Measurements from ENCODE around the gene DSG3. TPM values are rescaled to one million over a fixed set of nuclear protein-coding genes. Genes with fewer than 3 reads are reported as not detected.

DSG3 gene
- total and polyA plus RNA-seq, 2 of the 8 experiments (the other 6 are each of a cell fraction or from before 2014, with no cell fraction given), result 0.03 to 0.07 TPM

- Histone ChIP-seq H2AFZ (ENCODE audit: low read length) (no peak overlapping the region), H3K27ac (ENCODE audit: low read depth, low read length) (no peak overlapping the region)
Measured at GRCh38 chr18:31512203-31512764, 64.7 kb downstream of the DSG3 start.

More at GRCh38 chr18:31512203-31512764, 64.7 kb downstream of the DSG3 start:
- Histone ChIP-seq H3K18ac (ENCODE audit: extremely low read depth, low read length) (no peak overlapping the region), H3K4me3 (ENCODE audit: extremely low read depth in 1 of 4, insufficient read depth in 2 of 4, low read depth in 3 of 4, low read length in 4 of 4) (no peak overlapping the region), H3K9ac (replicated peaks in 1 of 4; ENCODE audit: extremely low read depth in 1 of 4, low read depth in 3 of 4, low read length in 3 of 4) (no peak overlapping the region), H3K14ac (ENCODE audit: insufficient read length) (no peak overlapping the region), H2BK5ac (ENCODE audit: low read depth, low read length) (no peak overlapping the region), H4K8ac (ENCODE audit: extremely low read depth, insufficient read depth, low read length) (no peak overlapping the region), H2BK20ac (ENCODE audit: low read length) (no peak overlapping the region), H3K36me3 (ENCODE audit: control insufficient read depth in 2 of 4, insufficient read depth in 4 of 4, low read length in 3 of 4) (peaks cover 0 to 3% (median 0%) of the 10 kb centered on the region in 4 experiments; a peak in 2 of 8 replicates), H4K20me1 (replicated peaks in 1 of 2; ENCODE audit: control insufficient read depth in 1 of 2, insufficient read depth in 2 of 2, low read length in 2 of 2) (peaks cover 3 to 6% of the 10 kb centered on the region in 2 experiments), H3K9me3 (ENCODE audit: insufficient read depth in 2 of 2, low read depth in 1 of 2, low read length in 1 of 2) (no peaks in the 10 kb centered on the region), H3K23ac (ENCODE audit: insufficient read length) (no peak overlapping the region), H3K27me3 (replicated peaks in 1 of 4; ENCODE audit: control insufficient read depth in 3 of 4, extremely low read depth in 1 of 4, insufficient read depth in 3 of 4, low read length in 3 of 4) (no peaks in the 10 kb centered on the region), H3K79me1 (ENCODE audit: low read depth, low read length) (peaks cover 18% of the 10 kb centered on the region), H2AK5ac (ENCODE audit: low read depth, low read length) (peak overlapping the region; percentile 3; the same call in 1 of the 2 replicates), H4K5ac (ENCODE audit: insufficient read length, low read depth, low read length) (no peak overlapping the region), H3K4ac (replicated peaks; ENCODE audit: insufficient read length, low read depth, low read length) (no peak overlapping the region), H3K56ac (replicated peaks; ENCODE audit: insufficient read length, low read depth, low read length) (no peak overlapping the region), H3K79me2 (ENCODE audit: control insufficient read depth in 1 of 2, insufficient read depth in 2 of 2, low read length in 2 of 2) (peaks cover 2 to 92% of the 10 kb centered on the region in 2 experiments; a peak in 3 of 4 replicates), H4K91ac (replicated peaks; ENCODE audit: insufficient read length, low read length) (no peak overlapping the region), H3K4me2 (ENCODE audit: insufficient read depth in 1 of 2, low read depth in 2 of 2, low read length in 2 of 2) (no peak overlapping the region), H2BK120ac (replicated peaks; ENCODE audit: low read depth, low read length) (no peak overlapping the region), H3K23me2 (ENCODE audit: low read depth, low read length) (no peaks in the 10 kb centered on the region; the same call in 1 of the 2 replicates), H3K4me1 (replicated peaks in 1 of 4; ENCODE audit: control insufficient read depth in 3 of 4, insufficient read depth in 4 of 4, low read length in 3 of 4) (peaks cover 0 to 14% (median 6%) of the 10 kb centered on the region in 4 experiments; a peak in 4 of 7 replicates), H2BK15ac (ENCODE audit: low read length) (no peak overlapping the region), H2BK12ac (ENCODE audit: low read depth, low read length) (no peak overlapping the region)
- POLR2A ChIA-PET (ENCODE audit: partially characterized antibody), result interaction anchor here (0.8 kb wide), 1 partner anchor 11 kb away, joined by 3 read pairs; no protein-coding TSS in a partner anchor
- FAIRE-seq (no peak), DNase-seq (ENCODE audit: low read depth in 1 of 2, low spot score in 2 of 2) (no peak)
- 86% methylated on average over 6 of the region's 6 CpGs; no CpG with 5 or more reads in 1 of the 2 experiments for WGBS, 2 experiments (ENCODE audit: extremely low coverage in 1 of 2, insufficient coverage in 1 of 2, insufficient read length in 1 of 2, insufficient replicate concordance in 2 of 2, low coverage in 1 of 2, low lambda C conversion rate in 2 of 2, missing lambda C conversion rate in 1 of 2)
- CTCF ChIA-PET (ENCODE audit: partially characterized antibody), result interaction anchor here (0.5 to 2.9 kb wide), 6 partner anchors 11 to 520 kb away, joined by 3 to 12 read pairs (median 3); no protein-coding TSS in a partner anchor
- TF ChIP-seq MAX (IDR thresholded peaks at IDR 0.05) (0 out of 2 replicates have a peak, but pooled peaks have one; percentile 21), PHF8 (conservative IDR thresholded peaks at IDR 0.05; ENCODE audit: low read depth, low read length) (no peak)

All from H1 (cell line).